Mucosa of rectum (tissue), 2 donors: ENCODE measurements around the gene SLC6A3.

Experiments used
- H3K27ac ChIP-seq, 2 donors: one replicate each; pipeline ENCODE4 v1.7.0; 2013; ENCODE audit warnings: inconsistent platforms in 2 of 2, low read depth in 2 of 2, low read length in 2 of 2
- H3K27me3 ChIP-seq, 2 donors: one replicate each; pipeline ENCODE4 v1.7.0; 2013; ENCODE audit warnings: low read length in 2 of 2; ENCODE audit not compliant: control insufficient read depth in 2 of 2, insufficient read depth in 2 of 2
- H3K36me3 ChIP-seq, 2 donors: one replicate each; pipeline ENCODE4 v1.7.0; 2013; ENCODE audit warnings: low read length in 2 of 2; ENCODE audit not compliant: control insufficient read depth in 2 of 2, insufficient read depth in 2 of 2
- H3K4me1 ChIP-seq, 2 donors: one replicate each; pipeline ENCODE4 v1.7.0; 2013; ENCODE audit warnings: low read length in 2 of 2, mild to moderate bottlenecking in 1 of 2; ENCODE audit not compliant: control insufficient read depth in 2 of 2, insufficient read depth in 2 of 2
- H3K4me3 ChIP-seq, 2 donors: one replicate each; pipeline ENCODE4 v1.7.0; 2013; ENCODE audit warnings: low read length in 2 of 2
- H3K9ac ChIP-seq, 2 donors: one replicate each; pipeline ENCODE4 v1.7.0; 2013; ENCODE audit warnings: low read length in 2 of 2, low read depth in 1 of 2, mild to moderate bottlenecking in 1 of 2
- H3K9me3 ChIP-seq, 2 donors: one replicate each; pipeline ENCODE4 v1.7.0; 2013; ENCODE audit warnings: low read length in 2 of 2; ENCODE audit not compliant: control insufficient read depth in 2 of 2
- donor health status: healthy.
- donor health status: Normal muscosa, but diverticular disease.

The SLC6A3 gene

GRCh38 chr5:1396293-1396816, 48.9 kb downstream of the SLC6A3 start:
- Histone ChIP-seq H3K9me3 (no peaks in the 10 kb centered on the region), H3K9ac (no peak overlapping the region), H3K27ac (no peak overlapping the region), H3K27me3 (peaks cover 7 to 10% of the 10 kb centered on the region in 2 donors), H3K36me3 (no peaks in the 10 kb centered on the region), H3K4me3 (no peak overlapping the region), H3K4me1 (no peaks in the 10 kb centered on the region)

- Histone ChIP-seq H3K9ac (no peak overlapping the region), H3K9me3 (no peaks in the 10 kb centered on the region), H3K4me3 (no peak overlapping the region), H3K27me3 (peaks cover 7 to 10% of the 10 kb centered on the region in 2 donors), H3K4me1 (no peaks in the 10 kb centered on the region), H3K36me3 (no peaks in the 10 kb centered on the region), H3K27ac (no peak overlapping the region)
These were observed 50.1 kb downstream of the SLC6A3 start for GRCh38 chr5:1394881-1395860.

- Histone ChIP-seq H3K4me3 (no peak overlapping the region), H3K4me1 (no peaks in the 10 kb centered on the region), H3K27ac (no peak overlapping the region), H3K36me3 (no peaks in the 10 kb centered on the region), H3K9ac (no peak overlapping the region), H3K9me3 (no peaks in the 10 kb centered on the region), H3K27me3 (peaks cover 4 to 7% of the 10 kb centered on the region in 2 donors)
These were observed 51.4 kb downstream of the SLC6A3 start for GRCh38 chr5:1393571-1394501.

- H3K9ac ChIP-seq, result no peak overlapping the region
- H3K4me3 ChIP-seq, result no peak overlapping the region
- peaks cover 4 to 10% of the 10 kb centered on the region in 2 donors for H3K27me3 ChIP-seq
- no peaks in the 10 kb centered on the region for H3K36me3 ChIP-seq
- H3K9me3 ChIP-seq, result no peaks in the 10 kb centered on the region
- H3K4me1 ChIP-seq, result no peaks in the 10 kb centered on the region
- H3K27ac ChIP-seq, result no peak overlapping the region
These were observed 52.3 kb downstream of the SLC6A3 start for GRCh38 chr5:1392801-1393565.

GRCh38 chr5:1392261-1392660, 53.0 kb downstream of the SLC6A3 start:
- no peak overlapping the region for H3K27ac ChIP-seq
- H3K9ac ChIP-seq, result no peak overlapping the region
- H3K4me3 ChIP-seq, result no peak overlapping the region
- no peaks in the 10 kb centered on the region for H3K4me1 ChIP-seq
- H3K27me3 ChIP-seq, result peaks cover 4 to 10% of the 10 kb centered on the region in 2 donors
- H3K9me3 ChIP-seq, result no peaks in the 10 kb centered on the region
- no peaks in the 10 kb centered on the region for H3K36me3 ChIP-seq

- H3K27me3 ChIP-seq, result peaks cover 6 to 10% of the 10 kb centered on the region in 2 donors
- no peak overlapping the region for H3K4me3 ChIP-seq
- no peak overlapping the region for H3K9ac ChIP-seq
- peaks cover 1% of the 10 kb centered on the region in 2 donors for H3K4me1 ChIP-seq
- no peak overlapping the region for H3K27ac ChIP-seq
- no peaks in the 10 kb centered on the region for H3K9me3 ChIP-seq
- no peaks in the 10 kb centered on the region for H3K36me3 ChIP-seq
These were observed 53.5 kb downstream of the SLC6A3 start for GRCh38 chr5:1391691-1392090.

- Histone ChIP-seq H3K9ac (no peak overlapping the region), H3K27me3 (peaks cover 7 to 10% of the 10 kb centered on the region in 2 donors), H3K36me3 (no peaks in the 10 kb centered on the region), H3K4me1 (peaks cover 5% of the 10 kb centered on the region in 2 donors), H3K4me3 (no peak overlapping the region), H3K27ac (no peak overlapping the region), H3K9me3 (no peaks in the 10 kb centered on the region)
These were observed 54.2 kb downstream of the SLC6A3 start for GRCh38 chr5:1390861-1391600.

- H3K4me3 ChIP-seq, result no peak overlapping the region
- no peak overlapping the region for H3K27ac ChIP-seq
- peaks cover 8 to 10% of the 10 kb centered on the region in 2 donors for H3K4me1 ChIP-seq
- no peaks in the 10 kb centered on the region for H3K9me3 ChIP-seq
- H3K9ac ChIP-seq, result no peak overlapping the region
- H3K36me3 ChIP-seq, result no peaks in the 10 kb centered on the region
- H3K27me3 ChIP-seq, result peaks cover 7% of the 10 kb centered on the region in 2 donors
These were observed 54.9 kb downstream of the SLC6A3 start for GRCh38 chr5:1390333-1390732.

GRCh38 chr5:1388383-1388967, 56.8 kb downstream of the SLC6A3 start:
- H3K27ac ChIP-seq, result no peak overlapping the region
- peaks cover 9 to 15% of the 10 kb centered on the region in 2 donors for H3K4me1 ChIP-seq
- H3K4me3 ChIP-seq, result no peak overlapping the region
- H3K9ac ChIP-seq, result no peak overlapping the region
- peaks cover 3% of the 10 kb centered on the region in 2 donors for H3K27me3 ChIP-seq
- H3K36me3 ChIP-seq, result no peaks in the 10 kb centered on the region
- no peaks in the 10 kb centered on the region for H3K9me3 ChIP-seq
